OCI-LY3 (cell line): ENCODE results near the gene GSE1.
A peak's percentile ranks its signal among the peaks of the same experiment; 100 is the strongest.

Experiments
- H2AFZ ChIP-seq: fragments of 200-600, 300-600 bp; shearing (Covaris generic); 2 replicates; pipeline ENCODE4 v1.6.0; 2014; ENCODE audit warnings: antibody characterized with exemption, low read depth, low read length
- H3K27ac ChIP-seq: fragments of 200-600, 300-600 bp; sonication (generic); 2 replicates; pipeline ENCODE4 v1.5.1; 2014; ENCODE audit warnings: mild to moderate bottlenecking, low read length, moderate library complexity, mixed read lengths
- H3K27me3 ChIP-seq: fragments of 200-600, 300-600 bp; sonication (generic); 2 replicates; pipeline ENCODE4 v1.6.1; 2014; ENCODE audit warnings: low read depth, low read length, mixed read lengths
- H3K36me3 ChIP-seq: fragments of 200-600, 300-600 bp; sonication (generic); replicated peaks from 2 replicates; pipeline ENCODE3; 2014; ENCODE audit warnings: low read depth, low read length, mixed read lengths
- H3K4me1 ChIP-seq: fragments of 300-600, 200-600 bp; sonication (generic); 2 replicates; pipeline ENCODE4 v1.6.1; 2014; ENCODE audit warnings: low read length, mixed read lengths
- H3K4me2 ChIP-seq: fragments of 200-600, 300-600 bp; sonication (generic); 2 replicates; pipeline ENCODE4 v1.6.1; 2014; ENCODE audit warnings: low read length, mixed read lengths
- H3K4me3 ChIP-seq: fragments of 300-600, 200-600 bp; sonication (generic); 2 replicates; pipeline ENCODE4 v1.5.1; 2014; ENCODE audit warnings: antibody characterized with exemption, mild to moderate bottlenecking, low read length, moderate library complexity
- H3K79me2 ChIP-seq: fragments of 300-600, 200-600 bp; shearing (Covaris generic); 2 replicates; pipeline ENCODE4 v1.6.1; 2014; ENCODE audit warnings: mild to moderate bottlenecking, low read length, mixed read lengths
- H3K9ac ChIP-seq: fragments of 300-600, 200-600 bp; shearing (Covaris generic); 2 replicates; pipeline ENCODE4 v1.6.0; 2014; ENCODE audit warnings: mild to moderate bottlenecking, low read length, moderate library complexity
- H3K9me3 ChIP-seq: fragments of 200-600, 300-600 bp; shearing (Covaris generic); 2 replicates; pipeline ENCODE4 v1.6.1; 2014; ENCODE audit warnings: low read length, mixed read lengths; ENCODE audit not compliant: insufficient read depth
- H4K20me1 ChIP-seq: fragments of 200-600, 300-600 bp; sonication (generic); 2 replicates; pipeline ENCODE4 v1.6.1; 2016; ENCODE audit warnings: low read length, mixed read lengths; ENCODE audit not compliant: insufficient read depth
- CTCF ChIP-seq: fragments of 200-600, 300-600 bp; sonication (generic); IDR thresholded peaks from 2 replicates; pipeline ENCODE4 v1.5.1; 2014; ENCODE audit warnings: antibody characterized with exemption, low read length, low read depth
- EZH2phosphoT487 ChIP-seq: fragments of 200-600 bp; shearing (Covaris generic); IDR thresholded peaks from 2 replicates; pipeline ENCODE4 v1.6.1; 2018; ENCODE audit warnings: antibody characterized with exemption, mixed run types, low read depth

GSE1 gene

GRCh38 chr16:85612191-85612800 lies 826 bp upstream of the GSE1 start:
- H3K27ac ChIP-seq: 0 out of 2 replicates have a peak overlapping the region, but pooled peaks have one; percentile 21
- H4K20me1 ChIP-seq: peaks cover 77% of the 10 kb centered on the region
- H3K4me3 ChIP-seq: peak overlapping the region; percentile 85
- peaks cover 21% of the 10 kb centered on the region for H3K27me3 ChIP-seq
- peaks cover 52% of the 10 kb centered on the region for H3K4me1 ChIP-seq
- TF ChIP-seq EZH2phosphoT487 (no peak), CTCF (no peak)
- no peak overlapping the region for H2AFZ ChIP-seq
- no peaks in the 10 kb centered on the region for H3K36me3 ChIP-seq
- peak overlapping the region; percentile 36 for H3K9ac ChIP-seq
- H3K79me2 ChIP-seq: peaks cover 20% of the 10 kb centered on the region; the same call in 1 of the 2 replicates
- H3K4me2 ChIP-seq: peak overlapping the region; percentile 96
- no peaks in the 10 kb centered on the region for H3K9me3 ChIP-seq

- Histone ChIP-seq H3K79me2 (peaks cover 27% of the 10 kb centered on the region), H3K4me3 (peak overlapping the region; percentile 85), H3K9me3 (no peaks in the 10 kb centered on the region), H3K27ac (no peak overlapping the region), H4K20me1 (peaks cover 77% of the 10 kb centered on the region), H3K27me3 (peaks cover 15% of the 10 kb centered on the region), H2AFZ (no peak overlapping the region), H3K9ac (peak overlapping the region; percentile 55), H3K4me1 (peaks cover 53% of the 10 kb centered on the region), H3K4me2 (peak overlapping the region; percentile 96), H3K36me3 (no peaks in the 10 kb centered on the region)
- TF ChIP-seq EZH2phosphoT487 (no peak), CTCF (no peak)
These were observed 649 bp downstream of the GSE1 start for GRCh38 chr16:85613604-85614337.

GRCh38 chr16:85614338-85615013 lies 1.4 kb downstream of the GSE1 start:
- Histone ChIP-seq H3K4me3 (peak overlapping the region; percentile 85), H3K9ac (no peak overlapping the region), H3K4me2 (peak overlapping the region; percentile 96), H3K36me3 (no peaks in the 10 kb centered on the region), H3K4me1 (peaks cover 53% of the 10 kb centered on the region), H3K27me3 (peaks cover 15% of the 10 kb centered on the region), H3K27ac (no peak overlapping the region), H3K9me3 (no peaks in the 10 kb centered on the region), H4K20me1 (peaks cover 77% of the 10 kb centered on the region), H3K79me2 (peaks cover 34% of the 10 kb centered on the region), H2AFZ (no peak overlapping the region)
- no peak for TF ChIP-seq EZH2phosphoT487
- no peak for TF ChIP-seq CTCF
